Measurements from ENCODE around the gene CPSF3.

GRCh38 chr2:9416267-9416961 is 7.0 kb upstream of the CPSF3 start:
- TF ChIP-seq EP300 (IDR thresholded peaks at IDR 0.05) (no peak), CTCF (IDR thresholded peaks at IDR 0.05) (no peak), POLR2AphosphoS5 (IDR thresholded peaks at IDR 0.05) (no peak)

All from suprapubic skin (tissue), 4 donors.